ENCODE results near the gene CDYL2.

CDYL2 gene

GRCh38 chr16:80837533-80838147 is 33.2 kb upstream of the CDYL2 start:
- Histone ChIP-seq H3K9me3 (ENCODE audit: control insufficient read depth, low read length) (no peaks in the 10 kb centered on the region), H3K4me3 (ENCODE audit: insufficient read depth, low read depth, low read length) (no peak overlapping the region), H3K27ac (ENCODE audit: insufficient read depth, low read depth, low read length, poor library complexity, severe bottlenecking) (no peak overlapping the region), H3K36me3 (ENCODE audit: control insufficient read depth, insufficient read depth, low read length) (no peaks in the 10 kb centered on the region), H3K27me3 (ENCODE audit: control insufficient read depth, insufficient read depth, low read length, poor library complexity, severe bottlenecking) (no peaks in the 10 kb centered on the region), H3K4me1 (ENCODE audit: control insufficient read depth, insufficient read depth, low read length) (peaks cover 3% of the 10 kb centered on the region)
- 90 to 96% methylated on average over 5 to 9 of the region's 9 CpGs for WGBS, 2 experiments

GRCh38 chr16:80836846-80837245 is 32.4 kb upstream of the CDYL2 start:
- Histone ChIP-seq H3K27ac (ENCODE audit: insufficient read depth, low read depth, low read length, poor library complexity, severe bottlenecking) (no peak overlapping the region), H3K4me1 (ENCODE audit: control insufficient read depth, insufficient read depth, low read length) (peaks cover 3% of the 10 kb centered on the region), H3K4me3 (ENCODE audit: insufficient read depth, low read depth, low read length) (no peak overlapping the region), H3K27me3 (ENCODE audit: control insufficient read depth, insufficient read depth, low read length, poor library complexity, severe bottlenecking) (no peaks in the 10 kb centered on the region), H3K36me3 (ENCODE audit: control insufficient read depth, insufficient read depth, low read length) (no peaks in the 10 kb centered on the region), H3K9me3 (ENCODE audit: control insufficient read depth, low read length) (no peaks in the 10 kb centered on the region)
- WGBS, 2 experiments: 86 to 93% methylated on average over 4 of the region's 4 CpGs

DNA sequence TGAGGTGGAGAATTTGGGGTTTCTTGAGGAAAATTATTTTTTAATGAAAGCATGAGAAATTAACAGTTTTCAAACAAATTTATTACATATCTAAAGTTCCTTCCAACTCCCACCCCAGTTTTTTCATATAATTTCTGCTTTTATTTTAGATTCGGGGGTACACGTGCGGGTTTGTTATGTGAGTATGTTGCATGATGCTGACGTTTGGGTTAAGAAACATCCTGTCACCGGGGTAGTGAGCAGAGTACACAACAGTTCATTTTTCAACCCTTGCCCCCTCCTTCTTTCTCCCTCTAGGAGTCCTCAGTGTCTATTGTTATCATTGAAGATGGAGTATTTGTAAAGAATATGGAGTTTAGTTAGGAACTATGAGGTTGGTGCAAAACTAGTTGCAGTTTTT is 31.8 kb upstream of the CDYL2 start:
- peaks cover 3% of the 10 kb centered on the region for H3K4me1 ChIP-seq (ENCODE audit: control insufficient read depth, insufficient read depth, low read length)
- no peaks in the 10 kb centered on the region for H3K36me3 ChIP-seq (ENCODE audit: control insufficient read depth, insufficient read depth, low read length)
- H3K27ac ChIP-seq (ENCODE audit: insufficient read depth, low read depth, low read length, poor library complexity, severe bottlenecking): no peak overlapping the region
- 90% methylated on average over 2 of the region's 5 CpGs; no CpG with 5 or more reads in 1 of the 2 experiments for WGBS, 2 experiments
- H3K4me3 ChIP-seq (ENCODE audit: insufficient read depth, low read depth, low read length): no peak overlapping the region
- no peaks in the 10 kb centered on the region for H3K27me3 ChIP-seq (ENCODE audit: control insufficient read depth, insufficient read depth, low read length, poor library complexity, severe bottlenecking)
- no peaks in the 10 kb centered on the region for H3K9me3 ChIP-seq (ENCODE audit: control insufficient read depth, low read length)

DNA sequence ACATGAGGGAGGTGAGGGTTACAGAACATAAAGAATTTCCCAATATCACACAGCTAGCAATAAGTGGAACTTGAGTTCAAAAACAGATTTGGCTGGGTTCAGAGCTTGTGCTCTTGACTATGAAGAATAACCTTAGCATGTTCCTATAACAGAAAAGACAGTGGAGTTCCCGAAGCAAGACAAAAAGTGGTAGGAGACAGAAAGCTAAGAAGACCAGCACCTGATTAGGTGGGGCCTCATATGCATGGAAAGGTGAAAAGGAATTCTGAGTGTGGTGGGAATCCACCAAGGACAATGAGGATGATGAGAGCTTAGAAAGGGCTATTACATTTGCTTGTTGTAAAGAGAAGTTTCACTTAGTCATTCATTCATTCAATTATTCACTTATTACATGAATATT is 26.6 kb upstream of the CDYL2 start:
- no peak overlapping the region for H3K27ac ChIP-seq (ENCODE audit: insufficient read depth, low read depth, low read length, poor library complexity, severe bottlenecking)
- no peaks in the 10 kb centered on the region for H3K4me1 ChIP-seq (ENCODE audit: control insufficient read depth, insufficient read depth, low read length)
- WGBS, 2 experiments: 93 to 96% methylated on average over 1 of the region's 1 CpG
- H3K27me3 ChIP-seq (ENCODE audit: control insufficient read depth, insufficient read depth, low read length, poor library complexity, severe bottlenecking): no peaks in the 10 kb centered on the region
- no peaks in the 10 kb centered on the region for H3K36me3 ChIP-seq (ENCODE audit: control insufficient read depth, insufficient read depth, low read length)
- H3K9me3 ChIP-seq (ENCODE audit: control insufficient read depth, low read length): no peaks in the 10 kb centered on the region
- no peak overlapping the region for H3K4me3 ChIP-seq (ENCODE audit: insufficient read depth, low read depth, low read length)

DNA sequence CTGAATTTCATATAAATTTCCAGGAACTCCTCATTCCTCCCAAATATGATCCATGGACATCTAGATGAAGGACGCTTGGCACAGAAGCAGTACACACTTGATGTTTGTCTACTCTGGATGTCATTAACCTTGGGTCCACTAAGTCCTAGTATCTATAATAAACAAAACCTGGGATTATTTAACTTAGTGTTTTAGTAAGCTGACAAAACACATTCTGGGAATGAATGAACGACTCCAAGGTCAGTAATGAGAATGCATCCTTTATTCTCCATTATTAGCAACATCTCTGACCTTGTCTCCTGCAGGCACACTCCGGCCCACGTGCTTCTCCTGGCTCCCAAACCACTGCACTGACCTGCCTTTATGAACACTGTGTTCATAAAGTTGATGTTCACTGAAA is 24.1 kb upstream of the CDYL2 start:
- Histone ChIP-seq H3K9me3 (ENCODE audit: control insufficient read depth, low read length) (no peaks in the 10 kb centered on the region), H3K27me3 (ENCODE audit: control insufficient read depth, insufficient read depth, low read length, poor library complexity, severe bottlenecking) (no peaks in the 10 kb centered on the region), H3K4me3 (ENCODE audit: insufficient read depth, low read depth, low read length) (no peak overlapping the region), H3K27ac (ENCODE audit: insufficient read depth, low read depth, low read length, poor library complexity, severe bottlenecking) (no peak overlapping the region), H3K4me1 (ENCODE audit: control insufficient read depth, insufficient read depth, low read length) (no peaks in the 10 kb centered on the region), H3K36me3 (ENCODE audit: control insufficient read depth, insufficient read depth, low read length) (no peaks in the 10 kb centered on the region)
- WGBS, 2 experiments: 84% methylated on average over 4 of the region's 4 CpGs

GRCh38 chr16:80827007-80827406 is 22.6 kb upstream of the CDYL2 start:
- H3K9me3 ChIP-seq (ENCODE audit: control insufficient read depth, low read length): no peaks in the 10 kb centered on the region
- no peaks in the 10 kb centered on the region for H3K4me1 ChIP-seq (ENCODE audit: control insufficient read depth, insufficient read depth, low read length)
- H3K27ac ChIP-seq (ENCODE audit: insufficient read depth, low read depth, low read length, poor library complexity, severe bottlenecking): no peak overlapping the region
- H3K27me3 ChIP-seq (ENCODE audit: control insufficient read depth, insufficient read depth, low read length, poor library complexity, severe bottlenecking): no peaks in the 10 kb centered on the region
- H3K4me3 ChIP-seq (ENCODE audit: insufficient read depth, low read depth, low read length): no peak overlapping the region
- 40% methylated on average over 1 of the region's 1 CpG; no CpG with 5 or more reads in 1 of the 2 experiments for WGBS, 2 experiments
- no peaks in the 10 kb centered on the region for H3K36me3 ChIP-seq (ENCODE audit: control insufficient read depth, insufficient read depth, low read length)

GRCh38 chr16:80825365-80825758 is 21.0 kb upstream of the CDYL2 start:
- H3K27ac ChIP-seq (ENCODE audit: insufficient read depth, low read depth, low read length, poor library complexity, severe bottlenecking): no peak overlapping the region
- WGBS, 2 experiments: no CpG with 5 or more reads among the region's 1 CpG
- no peaks in the 10 kb centered on the region for H3K27me3 ChIP-seq (ENCODE audit: control insufficient read depth, insufficient read depth, low read length, poor library complexity, severe bottlenecking)
- H3K4me1 ChIP-seq (ENCODE audit: control insufficient read depth, insufficient read depth, low read length): no peaks in the 10 kb centered on the region
- H3K4me3 ChIP-seq (ENCODE audit: insufficient read depth, low read depth, low read length): no peak overlapping the region
- H3K9me3 ChIP-seq (ENCODE audit: control insufficient read depth, low read length): no peaks in the 10 kb centered on the region
- H3K36me3 ChIP-seq (ENCODE audit: control insufficient read depth, insufficient read depth, low read length): no peaks in the 10 kb centered on the region

DNA sequence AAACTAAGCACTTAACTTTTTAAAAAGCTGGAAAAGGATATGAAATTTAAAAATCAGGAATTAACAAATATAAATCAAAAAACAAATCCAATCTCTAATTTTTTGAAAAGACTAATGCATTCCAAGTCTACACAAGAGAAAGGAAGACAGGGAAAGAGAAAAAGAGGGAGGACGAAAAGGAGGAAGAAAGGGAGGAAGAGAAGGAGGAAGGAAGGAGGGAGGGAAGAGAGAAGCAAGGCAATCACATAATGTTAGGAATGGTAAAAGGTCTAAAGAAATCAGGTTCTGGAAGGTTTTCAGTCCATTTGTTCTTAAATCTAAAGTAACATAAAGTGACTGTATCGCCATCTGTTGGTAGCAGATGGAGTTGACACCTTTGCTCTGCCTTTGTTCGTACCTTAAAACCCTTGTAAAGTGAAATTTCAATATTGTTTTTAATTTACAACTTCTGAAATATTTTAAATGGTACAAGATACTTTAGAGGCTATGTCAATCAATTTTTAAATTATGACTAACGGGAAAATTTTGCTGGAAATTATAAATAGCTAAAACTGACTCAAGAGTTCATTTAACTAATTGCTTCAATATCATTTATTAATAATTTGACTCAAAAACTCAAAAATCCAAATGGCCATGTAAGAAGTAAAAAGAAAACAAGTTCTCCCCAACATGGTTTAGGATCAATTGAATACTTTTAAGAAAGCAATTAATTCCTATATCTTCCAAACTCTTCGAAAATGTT is 20.4 kb upstream of the CDYL2 start:
- Histone ChIP-seq H3K36me3 (ENCODE audit: control insufficient read depth, insufficient read depth, low read length) (no peaks in the 10 kb centered on the region), H3K4me1 (ENCODE audit: control insufficient read depth, insufficient read depth, low read length) (no peaks in the 10 kb centered on the region), H3K9me3 (ENCODE audit: control insufficient read depth, low read length) (no peaks in the 10 kb centered on the region), H3K4me3 (ENCODE audit: insufficient read depth, low read depth, low read length) (no peak overlapping the region), H3K27ac (ENCODE audit: insufficient read depth, low read depth, low read length, poor library complexity, severe bottlenecking) (no peak overlapping the region), H3K27me3 (ENCODE audit: control insufficient read depth, insufficient read depth, low read length, poor library complexity, severe bottlenecking) (no peaks in the 10 kb centered on the region)
- 7 to 15% methylated on average over 1 to 2 of the region's 5 CpGs for WGBS, 2 experiments

DNA sequence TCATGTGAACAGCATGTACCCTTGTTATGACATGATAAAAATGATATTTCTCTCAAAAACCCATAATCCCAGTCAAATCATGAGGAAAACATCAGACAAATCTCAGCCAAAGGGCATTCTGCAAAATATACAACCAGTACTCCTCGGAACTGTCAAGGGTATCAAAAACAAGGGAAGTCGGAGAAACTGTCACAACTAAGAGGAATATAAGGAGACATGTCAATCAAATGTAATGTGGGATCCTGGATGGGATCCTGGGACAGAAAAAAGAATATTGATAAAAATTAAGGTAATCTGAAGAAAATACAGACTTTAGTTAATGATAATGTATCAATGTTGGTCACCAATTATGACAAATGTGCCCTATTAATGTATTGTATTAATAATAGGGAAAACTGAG is 15.6 kb upstream of the CDYL2 start:
- Histone ChIP-seq H3K36me3 (ENCODE audit: control insufficient read depth, insufficient read depth, low read length) (no peaks in the 10 kb centered on the region), H3K9me3 (ENCODE audit: control insufficient read depth, low read length) (no peaks in the 10 kb centered on the region), H3K4me3 (ENCODE audit: insufficient read depth, low read depth, low read length) (no peak overlapping the region), H3K27me3 (ENCODE audit: control insufficient read depth, insufficient read depth, low read length, poor library complexity, severe bottlenecking) (no peaks in the 10 kb centered on the region), H3K4me1 (ENCODE audit: control insufficient read depth, insufficient read depth, low read length) (no peaks in the 10 kb centered on the region), H3K27ac (ENCODE audit: insufficient read depth, low read depth, low read length, poor library complexity, severe bottlenecking) (no peak overlapping the region)
- 85 to 94% methylated on average over 2 of the region's 2 CpGs for whole genome bisulfite sequencing, 2 experiments

DNA sequence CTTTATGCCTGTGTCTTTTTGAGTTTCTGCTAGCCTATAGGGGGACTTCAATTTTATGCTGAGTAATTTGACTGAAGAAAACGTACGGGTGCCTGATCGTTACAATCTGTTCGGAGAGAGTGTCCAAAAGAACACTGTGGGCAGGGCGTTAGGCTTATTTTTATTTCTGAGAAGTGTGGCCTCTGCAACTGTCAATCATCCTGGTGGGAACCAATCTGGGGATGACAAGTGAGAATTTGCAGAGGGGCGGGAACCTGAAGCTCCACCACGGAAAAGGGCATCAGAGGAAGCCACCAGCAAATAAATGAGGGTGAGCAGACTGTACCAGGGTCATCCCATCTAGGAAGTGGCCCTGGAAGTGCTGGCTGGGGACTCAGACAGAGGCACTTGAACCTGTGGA is 12.0 kb upstream of the CDYL2 start:
- no peak overlapping the region for H3K27ac ChIP-seq (ENCODE audit: insufficient read depth, low read depth, low read length, poor library complexity, severe bottlenecking)
- H3K36me3 ChIP-seq (ENCODE audit: control insufficient read depth, insufficient read depth, low read length): no peaks in the 10 kb centered on the region
- no peaks in the 10 kb centered on the region for H3K4me1 ChIP-seq (ENCODE audit: control insufficient read depth, insufficient read depth, low read length)
- H3K9me3 ChIP-seq (ENCODE audit: control insufficient read depth, low read length): no peaks in the 10 kb centered on the region
- H3K4me3 ChIP-seq (ENCODE audit: insufficient read depth, low read depth, low read length): no peak overlapping the region
- 84% methylated on average over 7 of the region's 7 CpGs for WGBS, 2 experiments
- no peaks in the 10 kb centered on the region for H3K27me3 ChIP-seq (ENCODE audit: control insufficient read depth, insufficient read depth, low read length, poor library complexity, severe bottlenecking)

Data from ectodermal cell (in vitro differentiated cells).